Stimulated activated naive B cell treated with anti-CD40 and anti-IgM and Interleukin-4, amounts not matched to agents 10 μg/mL and 1 μg/mL and 100 μg/mL, for 72 hours (primary cell): ENCODE measurements around the gene AP1M2.
"Not testable (repeated sequence)": the region's sequence is repeated elsewhere in the genome, so short reads cannot be mapped to it uniquely, and the experiment has no call there.

Source experiments
- ATAC-seq, 2 donors: fragments of 150-1000 bp; cut with Tn5 transposase; replicated peaks; 2 replicates each; pipeline ENCODE4 v1.10.0; 2021; ENCODE audit warnings: moderate library complexity in 1 of 2
- DNase-seq: peaks from one replicate; pipeline ENCODE4 v3.0.0; 2021
- H3K27ac Mint-ChIP-seq: one replicate; pipeline ENCODE4 v1.8.0; 2022; ENCODE audit warnings: mild to moderate bottlenecking, mixed read lengths
- H3K27me3 Mint-ChIP-seq, 2 donors: one replicate each; pipeline ENCODE4 v1.8.0; 2022; ENCODE audit warnings: mixed read lengths in 2 of 2
- H3K36me3 Mint-ChIP-seq, 2 donors: one replicate each; pipeline ENCODE4 v1.8.0; 2022; ENCODE audit warnings: mixed read lengths in 2 of 2, mild to moderate bottlenecking in 1 of 2
- H3K4me1 Mint-ChIP-seq, 2 donors: one replicate each; pipeline ENCODE4 v1.8.0; 2022; ENCODE audit warnings: mixed read lengths in 2 of 2, mild to moderate bottlenecking in 1 of 2
- H3K4me3 Mint-ChIP-seq, 2 donors: one replicate each; pipeline ENCODE4 v1.8.0; 2022; ENCODE audit warnings: mild to moderate bottlenecking in 2 of 2, mixed read lengths in 2 of 2, moderate library complexity in 1 of 2
- H3K9me3 Mint-ChIP-seq, 2 donors: one replicate each; pipeline ENCODE4 v1.8.0; 2022; ENCODE audit warnings: mixed read lengths in 2 of 2, mild to moderate bottlenecking in 1 of 2

The AP1M2 gene

GRCh38 chr19:10583036-10583776 lies 3.9 kb downstream of the AP1M2 start:
- no peaks in the 10 kb centered on the region for H3K9me3 Mint-ChIP-seq
- H3K4me1 Mint-ChIP-seq: peaks cover 14 to 24% of the 10 kb centered on the region in 2 donors
- peaks cover 7 to 9% of the 10 kb centered on the region in 2 donors for H3K27me3 Mint-ChIP-seq

DNA sequence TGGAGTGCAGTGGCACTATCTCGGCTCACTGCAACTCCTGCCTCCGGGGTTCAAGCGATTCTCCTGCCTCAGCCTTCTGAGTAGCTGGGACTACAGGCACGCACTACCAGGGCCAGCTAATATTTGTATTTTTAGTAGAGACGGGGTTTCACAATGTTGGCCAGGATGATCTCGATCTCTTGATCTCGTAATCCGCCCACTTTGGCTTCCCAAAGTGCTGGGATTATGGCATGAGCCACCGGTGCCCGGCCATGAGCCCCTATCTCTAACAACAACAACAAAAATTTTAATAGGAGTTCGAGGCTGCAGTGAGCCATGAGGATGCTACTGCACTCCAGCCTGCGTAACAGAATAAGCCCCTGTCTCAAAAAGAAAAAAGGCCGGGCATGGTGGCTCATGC lies 5.0 kb downstream of the AP1M2 start:
- no peaks in the 10 kb centered on the region for H3K27me3 Mint-ChIP-seq
- DNase-seq: no peak
- H3K36me3 Mint-ChIP-seq: no peaks in the 10 kb centered on the region
- H3K4me1 Mint-ChIP-seq: peaks cover 8 to 16% of the 10 kb centered on the region in 2 donors
- no peak overlapping the region for H3K4me3 Mint-ChIP-seq
- no peak for ATAC-seq
- no peaks in the 10 kb centered on the region for H3K9me3 Mint-ChIP-seq
- H3K27ac Mint-ChIP-seq: no peak overlapping the region

More at GRCh38 chr19:10583036-10583776, 3.9 kb downstream of the AP1M2 start:
- ATAC-seq (no peak), DNase-seq (no peak)
- Mint-ChIP-seq H3K36me3 (no peaks in the 10 kb centered on the region), H3K27ac (no peak overlapping the region), H3K4me3 (no peak overlapping the region)

GRCh38 chr19:10580979-10581631 lies 6.0 kb downstream of the AP1M2 start:
- H3K4me1 Mint-ChIP-seq: peaks cover 8 to 16% of the 10 kb centered on the region in 2 donors
- H3K27ac Mint-ChIP-seq: peak overlapping the region; percentile 31
- no peaks in the 10 kb centered on the region for H3K9me3 Mint-ChIP-seq
- no peaks in the 10 kb centered on the region for H3K27me3 Mint-ChIP-seq
- H3K36me3 Mint-ChIP-seq: no peaks in the 10 kb centered on the region
- peak; percentile 82 for DNase-seq
- ATAC-seq: peak; percentile 94 to 96
- peak overlapping the region; percentile 17 to 41 for H3K4me3 Mint-ChIP-seq

DNA sequence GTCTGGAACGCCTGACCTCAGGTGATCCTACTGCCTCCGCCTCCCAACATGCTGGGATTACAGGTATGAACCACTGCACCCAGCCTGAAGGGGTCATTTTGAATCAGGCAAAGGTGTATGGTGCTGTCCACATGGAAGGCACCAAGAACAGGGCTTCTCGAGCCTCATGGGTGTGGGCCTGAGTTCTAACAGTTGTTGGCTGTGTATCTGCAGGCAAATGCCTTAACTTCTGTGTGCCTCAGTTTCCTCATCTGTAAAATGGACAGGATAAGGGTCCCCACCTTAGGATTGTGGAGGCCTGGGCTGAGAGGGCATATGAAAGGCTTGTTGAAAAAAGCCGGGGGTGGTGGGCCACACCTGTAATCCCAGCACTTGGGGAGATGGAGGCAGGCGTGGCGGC lies 9.2 kb downstream of the AP1M2 start:
- no peak for ATAC-seq
- no peaks in the 10 kb centered on the region for H3K36me3 Mint-ChIP-seq
- H3K4me3 Mint-ChIP-seq: no peak overlapping the region
- no peak for DNase-seq
- no peaks in the 10 kb centered on the region for H3K9me3 Mint-ChIP-seq
- peaks cover 6 to 10% of the 10 kb centered on the region in 2 donors for H3K4me1 Mint-ChIP-seq
- H3K27ac Mint-ChIP-seq: no peak overlapping the region
- no peaks in the 10 kb centered on the region for H3K27me3 Mint-ChIP-seq

DNA sequence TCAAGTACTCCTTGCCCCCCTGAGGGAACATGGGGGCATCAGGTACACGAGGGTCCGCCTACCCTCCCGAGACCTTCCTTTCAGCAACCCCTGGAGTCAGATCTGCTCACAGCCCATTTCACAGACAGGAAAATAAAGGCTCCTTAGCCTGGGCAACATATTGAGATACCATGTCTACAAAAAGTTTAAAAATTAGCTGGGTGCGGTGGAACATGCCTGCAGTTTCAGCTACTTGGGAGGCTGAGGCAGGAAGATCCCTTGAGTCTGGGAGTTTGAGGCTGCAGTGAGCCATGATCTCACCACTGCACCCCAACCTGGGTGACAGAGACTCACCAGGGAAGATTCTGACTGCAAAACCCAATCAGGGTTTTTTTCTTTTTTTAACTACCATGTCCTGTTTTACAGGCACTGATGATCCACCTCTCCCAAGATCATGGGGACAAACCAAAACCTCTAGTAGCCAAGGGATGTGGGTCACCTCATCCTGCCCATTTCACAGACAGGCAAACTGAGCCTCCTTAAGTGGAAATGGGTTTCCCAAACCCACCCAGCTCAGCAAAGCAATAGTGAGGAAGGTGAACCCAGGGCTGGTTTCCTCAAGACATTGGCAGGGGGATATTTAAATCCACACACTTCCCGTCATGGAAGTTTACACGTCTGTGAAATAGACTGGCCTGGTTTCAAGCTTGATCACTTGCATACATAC lies 11.9 kb downstream of the AP1M2 start:
- Mint-ChIP-seq H3K36me3 (no peaks in the 10 kb centered on the region), H3K27ac (no peak overlapping the region), H3K9me3 (no peaks in the 10 kb centered on the region)

GRCh38 chr19:10574462-10574861 lies 12.7 kb downstream of the AP1M2 start:
- H3K4me1 Mint-ChIP-seq: peaks cover 6 to 12% of the 10 kb centered on the region in 2 donors
- no peak for ATAC-seq

More for the DNA sequence above, 11.9 kb downstream of the AP1M2 start:
- no peak for ATAC-seq
- Mint-ChIP-seq H3K4me1 (peaks cover 5 to 9% of the 10 kb centered on the region in 2 donors), H3K4me3 (no peak overlapping the region), H3K27me3 (no peaks in the 10 kb centered on the region)
- DNase-seq: no peak

GRCh38 chr19:10573793-10574192 lies 13.3 kb downstream of the AP1M2 start:
- ATAC-seq: not testable (repeated sequence)

More at GRCh38 chr19:10574462-10574861, 12.7 kb downstream of the AP1M2 start:
- no peaks in the 10 kb centered on the region for H3K9me3 Mint-ChIP-seq
- no peaks in the 10 kb centered on the region for H3K27me3 Mint-ChIP-seq
- H3K36me3 Mint-ChIP-seq: no peaks in the 10 kb centered on the region
- no peak overlapping the region for H3K27ac Mint-ChIP-seq
- no peak overlapping the region for H3K4me3 Mint-ChIP-seq
- DNase-seq: no peak

GRCh38 chr19:10568826-10569651 lies 18.1 kb downstream of the AP1M2 start, which contains the start of gene CDKN2D:
Gene CDKN2D (minus strand): TSS chr19:10568979. CDS start chr19:10568653, 326 bp downstream.
- DNase-seq (peak; percentile 100), ATAC-seq (peak; percentile 77 to 79)
- Mint-ChIP-seq H3K4me1 (peaks cover 43 to 59% of the 10 kb centered on the region in 2 donors), H3K36me3 (peaks cover 6 to 15% of the 10 kb centered on the region in 2 donors), H3K9me3 (no peaks in the 10 kb centered on the region), H3K27me3 (no peaks in the 10 kb centered on the region), H3K4me3 (peak within 1 kb of the TSS; percentile 88 to 92), H3K27ac (peak within 1 kb of the TSS; percentile 97)

More at GRCh38 chr19:10573793-10574192, 13.3 kb downstream of the AP1M2 start:
- H3K9me3 Mint-ChIP-seq, H3K27me3 Mint-ChIP-seq, H3K4me3 Mint-ChIP-seq, DNase-seq, H3K36me3 Mint-ChIP-seq, H3K27ac Mint-ChIP-seq: not testable (repeated sequence)
- H3K4me1 Mint-ChIP-seq: peaks cover 11 to 19% of the 10 kb centered on the region in 2 donors

GRCh38 chr19:10568062-10568825 lies 18.9 kb downstream of the AP1M2 start:
- Mint-ChIP-seq H3K36me3 (peaks cover 6 to 15% of the 10 kb centered on the region in 2 donors), H3K27ac (peak overlapping the region; percentile 76), H3K4me1 (peaks cover 43 to 59% of the 10 kb centered on the region in 2 donors), H3K4me3 (peak overlapping the region; percentile 88 to 92), H3K27me3 (no peaks in the 10 kb centered on the region), H3K9me3 (no peaks in the 10 kb centered on the region)
- DNase-seq (no peak), ATAC-seq (peak; percentile 4 to 18)

DNA sequence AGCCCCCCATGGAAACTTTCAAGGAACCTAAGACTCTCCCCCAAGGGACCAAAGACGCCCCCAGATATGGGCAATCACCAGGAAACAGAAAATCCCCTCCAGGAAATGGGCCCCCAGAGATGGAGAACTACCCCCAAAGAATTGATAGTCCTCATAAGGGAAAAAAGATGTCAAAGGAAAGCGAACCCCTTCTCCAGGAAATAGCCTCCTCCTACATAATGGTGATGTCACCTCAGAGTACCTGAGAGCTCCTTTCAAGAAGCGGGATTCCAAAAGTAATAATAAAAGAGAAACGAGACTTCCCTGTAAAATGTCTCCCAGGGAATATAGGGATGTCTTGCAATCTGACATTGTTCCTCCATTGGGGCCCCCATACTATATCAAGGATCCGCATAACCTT lies 19.5 kb downstream of the AP1M2 start:
- Mint-ChIP-seq H3K4me1 (peaks cover 43 to 59% of the 10 kb centered on the region in 2 donors), H3K27me3 (no peaks in the 10 kb centered on the region), H3K4me3 (peak overlapping the region; percentile 88 to 92), H3K9me3 (no peaks in the 10 kb centered on the region), H3K36me3 (peaks cover 6 to 17% of the 10 kb centered on the region in 2 donors), H3K27ac (peak overlapping the region; percentile 98)
- no peak for DNase-seq
- ATAC-seq: no peak

GRCh38 chr19:10566658-10567410 lies 20.3 kb downstream of the AP1M2 start:
- Mint-ChIP-seq H3K27me3 (no peaks in the 10 kb centered on the region), H3K36me3 (peaks cover 6 to 18% of the 10 kb centered on the region in 2 donors), H3K27ac (peak overlapping the region; percentile 98), H3K4me1 (peaks cover 40 to 50% of the 10 kb centered on the region in 2 donors), H3K4me3 (peak overlapping the region; percentile 88 to 95), H3K9me3 (no peaks in the 10 kb centered on the region)
- DNase-seq: peak; percentile 53
- peak; percentile 33 to 35 for ATAC-seq

- H3K4me1 Mint-ChIP-seq: peaks cover 40 to 54% of the 10 kb centered on the region in 2 donors
- H3K9me3 Mint-ChIP-seq: no peaks in the 10 kb centered on the region
- ATAC-seq (no peak), DNase-seq (no peak)
- peak overlapping the region; percentile 88 to 95 for H3K4me3 Mint-ChIP-seq
- H3K36me3 Mint-ChIP-seq: peaks cover 11 to 23% of the 10 kb centered on the region in 2 donors
- H3K27me3 Mint-ChIP-seq: no peaks in the 10 kb centered on the region
- H3K27ac Mint-ChIP-seq: peak overlapping the region; percentile 98
These were observed 20.8 kb downstream of the AP1M2 start for GRCh38 chr19:10566408-10566657.
